ENCODE results near the gene NMS.

The NMS gene

GRCh38 chr2:100485396-100485795 lies 15.1 kb downstream of the NMS start:
- no peak for DNase-seq (ENCODE audit: low spot score)

GRCh38 chr2:100494712-100495111 lies 24.4 kb downstream of the NMS start:
- DNase-seq (ENCODE audit: low spot score), result no peak

GRCh38 chr2:100502782-100503181 lies 32.5 kb downstream of the NMS start:
- no peak for DNase-seq (ENCODE audit: low spot score)

- no peak for DNase-seq (ENCODE audit: low spot score)
Observed at GRCh38 chr2:100504542-100504941, 34.3 kb downstream of the NMS start.

GRCh38 chr2:100509066-100509465 lies 38.8 kb downstream of the NMS start:
- DNase-seq (ENCODE audit: low spot score), result no peak

GRCh38 chr2:100513650-100514049 lies 43.4 kb downstream of the NMS start:
- no peak for DNase-seq (ENCODE audit: low spot score)

- no peak for DNase-seq (ENCODE audit: low spot score)
Observed at GRCh38 chr2:100517556-100517955, 47.3 kb downstream of the NMS start.

- no peak for DNase-seq (ENCODE audit: low spot score)
Observed at GRCh38 chr2:100518801-100519200, 48.5 kb downstream of the NMS start.

- no peak for DNase-seq (ENCODE audit: low spot score)
Observed at GRCh38 chr2:100520224-100520623, 49.9 kb downstream of the NMS start.

GRCh38 chr2:100522430-100522829 lies 52.1 kb downstream of the NMS start:
- no peak for DNase-seq (ENCODE audit: low spot score)

- no peak for DNase-seq (ENCODE audit: low spot score)
Observed at GRCh38 chr2:100524331-100524730, 54.0 kb downstream of the NMS start.

GRCh38 chr2:100526868-100527267 lies 56.6 kb downstream of the NMS start:
- no peak for DNase-seq (ENCODE audit: low spot score)

- no peak for DNase-seq (ENCODE audit: low spot score)
Observed at GRCh38 chr2:100527440-100528015, 57.2 kb downstream of the NMS start.

- no peak for DNase-seq (ENCODE audit: low spot score)
Observed at GRCh38 chr2:100529176-100529575, 58.9 kb downstream of the NMS start.

GRCh38 chr2:100529900-100530299 lies 59.6 kb downstream of the NMS start:
- no peak for DNase-seq (ENCODE audit: low spot score)
